ENCODE results near the gene ZBTB21.

The ZBTB21 gene

GRCh38 chr21:42031816-42032215, 21.7 kb upstream of the ZBTB21 start:
- Histone ChIP-seq H3K4me2 (ENCODE audit: low read length) (no peak overlapping the region), H3K9me3 (ENCODE audit: control insufficient read depth, insufficient read depth, low read length) (no peaks in the 10 kb centered on the region), H3K4me1 (ENCODE audit: control insufficient read depth, low read length) (peaks cover 5% of the 10 kb centered on the region)

GRCh38 chr21:42031241-42031640, 21.1 kb upstream of the ZBTB21 start:
- no peaks in the 10 kb centered on the region for H4K20me1 ChIP-seq (ENCODE audit: control insufficient read depth, insufficient read depth, low read depth, low read length)
- no peaks in the 10 kb centered on the region for H3F3A ChIP-seq (ENCODE audit: control insufficient read depth, insufficient read depth)
- H3K36me3 ChIP-seq (ENCODE audit: control insufficient read depth, low read length): no peaks in the 10 kb centered on the region
- H3K9me3 ChIP-seq (ENCODE audit: control insufficient read depth, insufficient read depth, low read length): no peaks in the 10 kb centered on the region
- no peaks in the 10 kb centered on the region for H3K27me3 ChIP-seq (ENCODE audit: control insufficient read depth, low read length)
- H3K4me2 ChIP-seq (ENCODE audit: low read length): no peak overlapping the region
- H3K27ac ChIP-seq (ENCODE audit: low read depth, low read length): no peak overlapping the region
- peaks cover 5% of the 10 kb centered on the region for H3K4me1 ChIP-seq (ENCODE audit: control insufficient read depth, low read length)
- TF ChIP-seq EZH2phosphoT487 (IDR thresholded peaks at IDR 0.05; ENCODE audit: borderline replicate concordance, low read length) (no peak), CTCF (IDR thresholded peaks at IDR 0.05; ENCODE audit: low read depth, low read length, poor library complexity, severe bottlenecking) (no peak)
- H3K9me2 ChIP-seq (replicated peaks; ENCODE audit: control insufficient read depth, low read length): no peaks in the 10 kb centered on the region
- H3K79me2 ChIP-seq (ENCODE audit: control insufficient read depth, low read length): no peaks in the 10 kb centered on the region
- no peak overlapping the region for H3K4me3 ChIP-seq (ENCODE audit: low read length)

More at GRCh38 chr21:42031816-42032215, 21.7 kb upstream of the ZBTB21 start:
- H3K27me3 ChIP-seq (ENCODE audit: control insufficient read depth, low read length): no peaks in the 10 kb centered on the region
- no peaks in the 10 kb centered on the region for H3K9me2 ChIP-seq (replicated peaks; ENCODE audit: control insufficient read depth, low read length)
- H4K20me1 ChIP-seq (ENCODE audit: control insufficient read depth, insufficient read depth, low read depth, low read length): no peaks in the 10 kb centered on the region
- H3F3A ChIP-seq (ENCODE audit: control insufficient read depth, insufficient read depth): no peaks in the 10 kb centered on the region
- no peak for TF ChIP-seq CTCF (IDR thresholded peaks at IDR 0.05; ENCODE audit: low read depth, low read length, poor library complexity, severe bottlenecking)
- TF ChIP-seq EZH2phosphoT487 (IDR thresholded peaks at IDR 0.05; ENCODE audit: borderline replicate concordance, low read length): no peak
- H3K79me2 ChIP-seq (ENCODE audit: control insufficient read depth, low read length): no peaks in the 10 kb centered on the region
- no peaks in the 10 kb centered on the region for H3K36me3 ChIP-seq (ENCODE audit: control insufficient read depth, low read length)
- H3K27ac ChIP-seq (ENCODE audit: low read depth, low read length): no peak overlapping the region
- no peak overlapping the region for H3K4me3 ChIP-seq (ENCODE audit: low read length)

- Histone ChIP-seq H3K9me2 (replicated peaks; ENCODE audit: control insufficient read depth, low read length) (no peaks in the 10 kb centered on the region), H3K9me3 (ENCODE audit: control insufficient read depth, insufficient read depth, low read length) (no peaks in the 10 kb centered on the region), H3F3A (ENCODE audit: control insufficient read depth, insufficient read depth) (no peaks in the 10 kb centered on the region), H3K4me2 (ENCODE audit: low read length) (no peak overlapping the region), H3K79me2 (ENCODE audit: control insufficient read depth, low read length) (no peaks in the 10 kb centered on the region), H3K4me3 (ENCODE audit: low read length) (no peak overlapping the region), H4K20me1 (ENCODE audit: control insufficient read depth, insufficient read depth, low read depth, low read length) (no peaks in the 10 kb centered on the region), H3K4me1 (ENCODE audit: control insufficient read depth, low read length) (peaks cover 5% of the 10 kb centered on the region), H3K27me3 (ENCODE audit: control insufficient read depth, low read length) (no peaks in the 10 kb centered on the region), H3K27ac (ENCODE audit: low read depth, low read length) (no peak overlapping the region), H3K36me3 (ENCODE audit: control insufficient read depth, low read length) (no peaks in the 10 kb centered on the region)
- TF ChIP-seq CTCF (IDR thresholded peaks at IDR 0.05; ENCODE audit: low read depth, low read length, poor library complexity, severe bottlenecking) (no peak), EZH2phosphoT487 (IDR thresholded peaks at IDR 0.05; ENCODE audit: borderline replicate concordance, low read length) (no peak)
Observed at GRCh38 chr21:42030311-42030710, 20.2 kb upstream of the ZBTB21 start.

Data from DOHH2 (cell line).